Neuronal stem cell (in vitro differentiated cells): ENCODE data around the gene MFNG.
A peak's percentile ranks its signal among the peaks of the same experiment; 100 is the strongest.

ENCODE experiments used
- DNase-seq: peaks from one replicate; pipeline ENCODE4 v3.0.0-alpha.2; 2013; ENCODE audit warnings: low spot score
- H2AFZ ChIP-seq: one replicate; pipeline ENCODE4 v1.6.1; 2013; ENCODE audit warnings: mild to moderate bottlenecking, low read length, inconsistent platforms
- H2AK5ac ChIP-seq: 2 replicates; pipeline ENCODE4 v1.6.1; 2013; ENCODE audit warnings: low read depth, mild to moderate bottlenecking, inconsistent platforms, low read length, moderate library complexity, mixed read lengths
- H2BK120ac ChIP-seq: 2 replicates; pipeline ENCODE4 v1.6.1; 2013; ENCODE audit warnings: low read depth, mild to moderate bottlenecking, inconsistent platforms, low read length, moderate library complexity, mixed read lengths
- H2BK12ac ChIP-seq: one replicate; pipeline ENCODE4 v1.6.1; 2013; ENCODE audit warnings: low read length, inconsistent platforms
- H2BK15ac ChIP-seq: 2 replicates; pipeline ENCODE4 v1.6.1; 2013; ENCODE audit warnings: mild to moderate bottlenecking, low read length, inconsistent platforms, mixed read lengths
- H2BK5ac ChIP-seq: one replicate; pipeline ENCODE4 v1.6.1; 2013; ENCODE audit warnings: inconsistent platforms, mild to moderate bottlenecking, low read length, moderate library complexity
- H3K14ac ChIP-seq: one replicate; pipeline ENCODE4 v1.6.1; 2013; ENCODE audit warnings: low read length, inconsistent platforms
- H3K18ac ChIP-seq: 2 replicates; pipeline ENCODE4 v1.6.1; 2013; ENCODE audit warnings: low read length, inconsistent platforms
- H3K23ac ChIP-seq: 2 replicates; pipeline ENCODE4 v1.6.1; 2013; ENCODE audit warnings: low read depth, mild to moderate bottlenecking, mixed read lengths, low read length, inconsistent platforms; ENCODE audit not compliant: poor library complexity
- H3K27ac ChIP-seq: replicated peaks from 3 replicates; pipeline ENCODE4 v1.5.1; 2013; ENCODE audit warnings: low read length, inconsistent platforms
- H3K27me3 ChIP-seq, 3 experiments: 2 replicates each; pipeline ENCODE4 v1.6.1; 2013; ENCODE audit warnings: low read length in 3 of 3, mild to moderate bottlenecking in 2 of 3, inconsistent platforms in 1 of 3, low read depth in 1 of 3, mixed read lengths in 1 of 3, moderate library complexity in 1 of 3; ENCODE audit not compliant: control insufficient read depth in 3 of 3, insufficient read depth in 3 of 3
- H3K36me3 ChIP-seq, 2 donors: replicated peaks in 1 of 2; 2 replicates each; pipeline ENCODE4 v1.6.1; 2013; ENCODE audit warnings: low read length in 2 of 2; ENCODE audit not compliant: control insufficient read depth in 2 of 2, insufficient read depth in 2 of 2
- H3K4ac ChIP-seq: 2 replicates; pipeline ENCODE4 v1.6.1; 2013; ENCODE audit warnings: inconsistent platforms, mild to moderate bottlenecking, low read length, moderate library complexity
- H3K4me1 ChIP-seq, 2 donors: 1 replicate in 1 of 2; 2 replicates in 1 of 2; pipeline ENCODE4 v1.6.1; 2013; ENCODE audit warnings: low read length in 2 of 2, low read depth in 1 of 2; ENCODE audit not compliant: control insufficient read depth in 2 of 2, insufficient read depth in 1 of 2
- H3K4me2 ChIP-seq: one replicate; pipeline ENCODE4 v1.6.1; 2013; ENCODE audit warnings: mild to moderate bottlenecking, low read length, inconsistent platforms; ENCODE audit not compliant: insufficient read depth, poor library complexity, severe bottlenecking
- H3K4me3 ChIP-seq, 2 donors: 2 replicates each; pipeline ENCODE4 v1.5.1; 2013; ENCODE audit warnings: low read length in 2 of 2, mild to moderate bottlenecking in 2 of 2, inconsistent platforms in 1 of 2, moderate library complexity in 1 of 2
- H3K79me1 ChIP-seq: one replicate; pipeline ENCODE4 v1.6.1; 2013; ENCODE audit warnings: low read depth, mild to moderate bottlenecking, inconsistent platforms, low read length, moderate library complexity
- H3K9ac ChIP-seq: one replicate; pipeline ENCODE4 v1.6.1; 2013; ENCODE audit warnings: mild to moderate bottlenecking, low read depth, low read length, inconsistent platforms; ENCODE audit not compliant: poor library complexity
- H3K9me3 ChIP-seq, 2 donors: replicated peaks in 1 of 2; 2 replicates each; pipeline versions ENCODE3 to v1.6.1; 2013; ENCODE audit warnings: low read length in 2 of 2, mild to moderate bottlenecking in 2 of 2, inconsistent platforms in 1 of 2, low read depth in 1 of 2, mixed read lengths in 1 of 2, moderate library complexity in 1 of 2; ENCODE audit not compliant: control insufficient read depth in 2 of 2, insufficient read depth in 1 of 2
- H4K8ac ChIP-seq: one replicate; pipeline ENCODE4 v1.6.1; 2013; ENCODE audit warnings: low read depth, mild to moderate bottlenecking, inconsistent platforms, low read length, moderate library complexity
- H4K91ac ChIP-seq: one replicate; pipeline ENCODE4 v1.6.1; 2013; ENCODE audit warnings: low read length, low read depth, mild to moderate bottlenecking, inconsistent platforms; ENCODE audit not compliant: poor library complexity
- WGBS, 2 donors: extraction: QIAGEN DNeasy Blood & Tissue Kit; methylation state at CpG; one replicate each; pipeline ENCODE4 v1.1.7; 2013; ENCODE audit warnings: missing lambda C conversion rate in 2 of 2, mixed read lengths in 1 of 2; ENCODE audit not compliant: insufficient read length in 2 of 2, insufficient replicate concordance in 1 of 2; ENCODE audit errors: extremely low coverage in 2 of 2; 5-methylcytosine and 5-hydroxymethylcytosine counted together

MFNG gene

GRCh38 chr22:37426706-37427134 lies 59.5 kb downstream of the MFNG start:
- no peaks in the 10 kb centered on the region for H3K36me3 ChIP-seq
- H3K4me1 ChIP-seq: peaks cover 7 to 8% of the 10 kb centered on the region in 2 donors
- H3K23ac ChIP-seq: peak overlapping the region; percentile 92
- H4K8ac ChIP-seq: no peak overlapping the region
- H2BK120ac ChIP-seq: no peak overlapping the region
- H2AK5ac ChIP-seq: peak overlapping the region; percentile 85
- no peaks in the 10 kb centered on the region for H3K79me1 ChIP-seq
- no peak overlapping the region for H2BK15ac ChIP-seq
- peak overlapping the region; percentile 78 for H3K4me2 ChIP-seq
- peak overlapping the region; percentile 45 for H2AFZ ChIP-seq
- H4K91ac ChIP-seq: no peak overlapping the region
- H2BK5ac ChIP-seq: no peak overlapping the region
- H3K14ac ChIP-seq: no peak overlapping the region
- H3K4ac ChIP-seq: no peak overlapping the region
- peak overlapping the region in 1 of 2 donors; percentile 75 for H3K4me3 ChIP-seq
- H3K9me3 ChIP-seq: no peaks in the 10 kb centered on the region
- no CpG with 5 or more reads among the region's 24 CpGs for WGBS, 2 donors
- H3K18ac ChIP-seq: peak overlapping the region; percentile 89
- H3K27me3 ChIP-seq: peaks cover 23 to 93% (median 55%) of the 10 kb centered on the region in 3 experiments
- no peak for DNase-seq
- H2BK12ac ChIP-seq: peak overlapping the region; percentile 59
- peak overlapping the region; percentile 88 for H3K9ac ChIP-seq
- H3K27ac ChIP-seq: no peak overlapping the region

- peak overlapping the region; percentile 85 for H2AK5ac ChIP-seq
- no CpG with 5 or more reads among the region's 43 CpGs for WGBS, 2 donors
- peak overlapping the region; percentile 93 for H2BK12ac ChIP-seq
- H2BK15ac ChIP-seq: peak overlapping the region; percentile 76
- peak overlapping the region; percentile 68 for H4K91ac ChIP-seq
- peak overlapping the region; percentile 83 for H3K14ac ChIP-seq
- H3K27ac ChIP-seq: no peak overlapping the region
- no peaks in the 10 kb centered on the region for H3K9me3 ChIP-seq
- no peak overlapping the region for H4K8ac ChIP-seq
- H3K79me1 ChIP-seq: no peaks in the 10 kb centered on the region
- H3K27me3 ChIP-seq: peaks cover 23 to 93% (median 60%) of the 10 kb centered on the region in 3 experiments
- H3K9ac ChIP-seq: peak overlapping the region; percentile 88
- no peak overlapping the region for H3K4ac ChIP-seq
- H3K23ac ChIP-seq: peak overlapping the region; percentile 90
- no peak overlapping the region for H2BK5ac ChIP-seq
- no peaks in the 10 kb centered on the region for H3K36me3 ChIP-seq
- peak overlapping the region in 1 of 2 donors; percentile 58 for H3K4me3 ChIP-seq
- DNase-seq: no peak
- peak overlapping the region; percentile 30 for H3K4me2 ChIP-seq
- H3K18ac ChIP-seq: peak overlapping the region; percentile 89
- peak overlapping the region; percentile 53 for H2BK120ac ChIP-seq
- H2AFZ ChIP-seq: no peak overlapping the region
- peaks cover 7 to 8% of the 10 kb centered on the region in 2 donors for H3K4me1 ChIP-seq
These were observed 60.1 kb downstream of the MFNG start for GRCh38 chr22:37425800-37426705.

- Histone ChIP-seq H3K9me3 (no peaks in the 10 kb centered on the region), H2AFZ (no peak overlapping the region), H2BK120ac (no peak overlapping the region), H3K4ac (no peak overlapping the region), H3K4me3 (peak overlapping the region in 1 of 2 donors; percentile 58), H2AK5ac (peak overlapping the region; percentile 85), H2BK12ac (peak overlapping the region; percentile 33), H2BK15ac (peak overlapping the region; percentile 22), H3K79me1 (no peaks in the 10 kb centered on the region), H3K36me3 (no peaks in the 10 kb centered on the region), H4K8ac (no peak overlapping the region), H3K18ac (no peak overlapping the region), H3K27ac (no peak overlapping the region), H3K4me2 (no peak overlapping the region), H3K27me3 (peaks cover 23 to 94% (median 67%) of the 10 kb centered on the region in 3 experiments), H4K91ac (no peak overlapping the region), H3K4me1 (peaks cover 8% of the 10 kb centered on the region in 2 donors), H3K9ac (no peak overlapping the region), H3K23ac (peak overlapping the region; percentile 90), H3K14ac (peak overlapping the region; percentile 73), H2BK5ac (no peak overlapping the region)
- WGBS, 2 donors: no CpG with 5 or more reads among the region's 11 CpGs
- DNase-seq: no peak
These were observed 60.8 kb downstream of the MFNG start for GRCh38 chr22:37425369-37425768.

- Histone ChIP-seq H3K9me3 (no peaks in the 10 kb centered on the region), H2BK15ac (peak overlapping the region; percentile 84), H2BK5ac (peak overlapping the region; percentile 58), H2BK120ac (no peak overlapping the region), H4K91ac (no peak overlapping the region), H3K4me1 (peaks cover 12 to 14% of the 10 kb centered on the region in 2 donors), H3K14ac (no peak overlapping the region), H3K36me3 (no peaks in the 10 kb centered on the region), H3K23ac (no peak overlapping the region), H3K9ac (no peak overlapping the region), H3K4me2 (no peak overlapping the region), H3K79me1 (no peaks in the 10 kb centered on the region), H4K8ac (no peak overlapping the region), H3K4ac (no peak overlapping the region), H3K18ac (no peak overlapping the region), H2BK12ac (no peak overlapping the region), H2AFZ (no peak overlapping the region), H3K27me3 (peaks cover 24 to 94% (median 77%) of the 10 kb centered on the region in 3 experiments), H3K27ac (no peak overlapping the region), H3K4me3 (no peak overlapping the region), H2AK5ac (peak overlapping the region; percentile 97)
- no CpG with 5 or more reads among the region's 8 CpGs for WGBS, 2 donors
- no peak for DNase-seq
These were observed 62.9 kb downstream of the MFNG start for GRCh38 chr22:37423283-37423682.
